GM10248 (cell line): ENCODE results near the gene PAFAH1B1.

Experiments used
- CTCF ChIA-PET: fragments of 300-600 bp; sonication (Branson Sonifier 250); formaldehyde crosslinking; extraction: SDS; loops from one replicate; lab custom pipeline; 2021; ENCODE audit warnings: antibody characterized with exemption; lab: Yijun Ruan, JAX
- POLR2A ChIA-PET: fragments of 350-650 bp; sonication (Branson Sonifier 250); formaldehyde crosslinking; extraction: SDS; loops from one replicate; lab custom pipeline; 2020; ENCODE audit warnings: antibody characterized with exemption; lab: Yijun Ruan, JAX
- DNase-seq: peaks from one replicate; pipeline ENCODE4 v3.0.0; 2012; ENCODE audit errors: extremely low spot score
- TF ChIP-seq, protein P1 (sequence below): IDR thresholded peaks from 2 replicates; pipeline ENCODE4 v1.5.1; 2012; ENCODE audit warnings: mild to moderate bottlenecking, low read depth; ENCODE audit errors: extremely low read depth, missing control alignments, control extremely low read depth

The PAFAH1B1 gene

GRCh38 chr17:2685696-2686095 is 92.2 kb downstream of the PAFAH1B1 start:
- CTCF ChIA-PET: interaction anchor here (1.3 kb wide), 1 partner anchor 60 kb away, joined by 3 read pairs; no protein-coding TSS in a partner anchor
- POLR2A ChIA-PET: interaction anchor here (0.6 kb wide), 1 partner anchor 43 kb away, joined by 9 read pairs; no protein-coding TSS in a partner anchor
- DNase-seq: no peak
- TF ChIP-seq, protein P1, sequence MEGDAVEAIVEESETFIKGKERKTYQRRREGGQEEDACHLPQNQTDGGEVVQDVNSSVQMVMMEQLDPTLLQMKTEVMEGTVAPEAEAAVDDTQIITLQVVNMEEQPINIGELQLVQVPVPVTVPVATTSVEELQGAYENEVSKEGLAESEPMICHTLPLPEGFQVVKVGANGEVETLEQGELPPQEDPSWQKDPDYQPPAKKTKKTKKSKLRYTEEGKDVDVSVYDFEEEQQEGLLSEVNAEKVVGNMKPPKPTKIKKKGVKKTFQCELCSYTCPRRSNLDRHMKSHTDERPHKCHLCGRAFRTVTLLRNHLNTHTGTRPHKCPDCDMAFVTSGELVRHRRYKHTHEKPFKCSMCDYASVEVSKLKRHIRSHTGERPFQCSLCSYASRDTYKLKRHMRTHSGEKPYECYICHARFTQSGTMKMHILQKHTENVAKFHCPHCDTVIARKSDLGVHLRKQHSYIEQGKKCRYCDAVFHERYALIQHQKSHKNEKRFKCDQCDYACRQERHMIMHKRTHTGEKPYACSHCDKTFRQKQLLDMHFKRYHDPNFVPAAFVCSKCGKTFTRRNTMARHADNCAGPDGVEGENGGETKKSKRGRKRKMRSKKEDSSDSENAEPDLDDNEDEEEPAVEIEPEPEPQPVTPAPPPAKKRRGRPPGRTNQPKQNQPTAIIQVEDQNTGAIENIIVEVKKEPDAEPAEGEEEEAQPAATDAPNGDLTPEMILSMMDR: no peak

- no peak for DNase-seq
- ChIA-PET POLR2A (no interaction called here), CTCF (interaction anchor here (1.3 kb wide), 1 partner anchor 8 kb away, joined by 3 read pairs; no protein-coding TSS in a partner anchor)
- TF ChIP-seq, protein P1: no peak
Measured at GRCh38 chr17:2687074-2687418, 93.6 kb downstream of the PAFAH1B1 start.

DNA sequence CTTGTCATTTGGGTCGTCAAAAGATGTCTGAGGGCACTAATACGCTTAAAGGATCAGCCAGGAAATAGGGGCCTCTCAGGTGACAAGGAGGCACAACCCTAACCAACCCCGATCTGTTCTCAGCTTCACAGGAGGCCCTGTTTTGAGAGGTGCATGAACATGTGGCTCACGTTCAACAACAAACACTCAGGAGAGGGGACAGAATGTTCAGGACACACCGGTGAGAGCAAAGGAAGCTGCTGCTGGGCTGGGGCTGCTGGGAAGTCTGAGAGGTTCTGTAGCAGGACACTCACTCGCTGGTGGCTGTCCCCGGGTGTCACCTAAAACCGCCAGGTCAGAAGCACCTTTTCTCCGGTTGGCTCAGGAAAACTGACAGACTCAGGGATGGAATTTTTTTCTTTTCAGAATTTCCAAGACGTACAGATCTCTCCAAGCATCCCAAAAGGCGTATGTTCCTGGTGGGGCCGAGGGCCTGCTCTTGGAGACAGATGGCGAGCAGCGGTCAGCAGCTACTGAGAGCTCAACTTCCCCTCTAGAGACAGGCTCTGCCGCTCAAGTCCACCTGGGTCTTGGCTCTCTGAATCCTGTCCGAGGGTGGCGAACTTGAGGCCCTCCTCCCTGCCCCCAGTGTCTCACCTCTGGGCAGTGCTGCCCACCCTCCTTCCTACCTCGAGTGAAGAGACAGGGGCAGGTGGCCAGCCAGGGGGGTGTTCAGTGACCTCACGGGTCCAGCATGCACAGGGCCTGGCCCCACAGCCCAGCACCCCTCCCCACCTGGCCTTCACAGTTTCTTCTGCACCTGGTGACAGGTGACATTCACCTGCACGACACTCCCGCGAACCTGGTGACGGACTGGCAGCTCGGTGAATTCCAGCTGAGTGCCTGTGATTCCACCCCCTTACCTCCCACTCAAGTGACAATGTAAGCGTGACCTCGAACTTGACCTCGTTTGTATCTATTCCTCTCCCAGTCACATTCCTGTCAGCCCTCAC is 95.2 kb downstream of the PAFAH1B1 start:
- CTCF ChIA-PET: no interaction called here
- TF ChIP-seq, protein P1: no peak
- POLR2A ChIA-PET: no interaction called here
- DNase-seq: peak; percentile 18

DNA sequence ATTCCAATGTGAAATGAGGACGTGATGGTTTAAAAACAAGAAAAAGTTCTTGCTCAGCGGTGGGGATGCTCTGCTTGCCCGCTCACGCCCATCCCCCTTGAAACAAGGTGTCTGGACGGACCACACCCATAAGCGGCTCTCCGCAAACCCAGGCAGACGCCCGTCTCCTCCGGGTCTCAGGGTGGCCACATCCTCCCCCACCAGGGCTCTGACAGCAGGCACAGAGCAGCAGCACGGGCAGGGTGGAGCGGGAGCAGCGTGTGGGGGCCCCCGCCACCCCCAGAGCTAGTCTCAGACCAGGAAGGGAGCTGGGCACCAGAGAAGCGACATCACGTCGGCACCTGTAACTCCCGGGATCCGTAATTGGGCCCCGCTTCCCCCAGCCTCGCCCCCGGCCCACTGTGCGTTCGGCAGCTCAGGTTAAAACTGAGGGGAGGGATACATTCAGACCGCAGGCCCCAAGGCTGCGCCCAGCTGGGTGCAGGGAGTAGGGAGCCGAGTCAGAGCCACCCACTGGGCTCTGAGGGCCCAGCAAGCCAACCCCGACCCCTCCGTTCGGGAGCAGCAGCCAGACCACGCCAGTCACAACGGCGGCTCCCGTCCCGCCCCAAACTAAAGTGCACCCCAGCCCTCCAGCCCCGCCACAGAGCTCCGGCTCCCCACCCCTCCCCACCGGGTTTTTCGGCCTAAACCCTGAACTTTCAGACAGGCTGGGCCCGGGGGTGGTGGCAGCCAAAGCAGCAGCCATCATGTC is 96.1 kb downstream of the PAFAH1B1 start:
- DNase-seq: peak; percentile 13
- POLR2A ChIA-PET: no interaction called here
- TF ChIP-seq, protein P1: no peak
- CTCF ChIA-PET: no interaction called here

GRCh38 chr17:2690165-2691068 is 97.0 kb downstream of the PAFAH1B1 start:
- TF ChIP-seq, protein P1: no peak
- ChIA-PET POLR2A (no interaction called here), CTCF (no interaction called here)
- no peak for DNase-seq
